BJ (cell line): ENCODE data around the gene SYDE2. TPM values are rescaled to one million over a fixed set of nuclear protein-coding genes. Genes with fewer than 3 reads are reported as not detected.
"Not testable (repeated sequence)": the region's sequence is repeated elsewhere in the genome, so short reads cannot be mapped to it uniquely, and the experiment has no call there.

ENCODE experiments used
- CTCF ChIA-PET: fragments of 350-600 bp; formaldehyde crosslinking; extraction: SDS; loops from one replicate; lab custom pipeline; 2021; ENCODE audit warnings: antibody characterized with exemption, inconsistent platforms; lab: Yijun Ruan, JAX
- POLR2A ChIA-PET: fragments of 300-600 bp; sonication (Branson Sonifier 250); formaldehyde crosslinking; extraction: SDS; loops from one replicate; lab custom pipeline; 2021; ENCODE audit warnings: antibody characterized with exemption; lab: Charles Lee
- DNase-seq: peaks from one replicate; pipeline ENCODE4 v3.0.0-alpha.2; 2011; ENCODE audit warnings: low read depth
- H3K27me3 ChIP-seq: 2 replicates; pipeline ENCODE4 v1.6.0; 2011; ENCODE audit warnings: low read length; ENCODE audit not compliant: control insufficient read depth, insufficient read depth
- H3K36me3 ChIP-seq: 2 replicates; pipeline ENCODE4 v1.5.1; 2011; ENCODE audit warnings: low read length; ENCODE audit not compliant: control insufficient read depth, insufficient read depth
- H3K4me3 ChIP-seq: 2 replicates; pipeline ENCODE4 v1.5.1; 2011; ENCODE audit warnings: low read depth, mild to moderate bottlenecking, control low read depth, low read length
- CTCF ChIP-seq: IDR thresholded peaks from 2 replicates; pipeline ENCODE4 v1.5.1; 2011; ENCODE audit warnings: low read depth, mild to moderate bottlenecking, control low read depth, inconsistent platforms, low read length, moderate library complexity; ENCODE audit not compliant: insufficient read depth
- polyA minus RNA-seq: library from RNA; depleted of rRNA, polyadenylated mRNA; stranded (reverse); fragments of >200 nt; gene quantifications from 2 replicates; pipeline ENCODE4 v1.2.3, GENCODE V29; 2011; rRNA and poly(A)+ RNA removed
- polyA plus RNA-seq: library from polyadenylated mRNA; depleted of rRNA; stranded (reverse); fragments of >200 nt; gene quantifications from 2 replicates; pipeline ENCODE4 v1.2.3, GENCODE V29; 2011; rRNA removed

The SYDE2 gene
- polyA plus RNA-seq: 4.4 and 6.1 TPM in 2 replicates
- polyA minus RNA-seq: 9.0 and 11.8 TPM in 2 replicates

GRCh38 chr1:85200463-85201339 is at the start of gene SYDE2:
Gene SYDE2, minus strand, starts transcription at chr1:85201016. Its CDS starts 20 bp downstream, at chr1:85200996.
- Histone ChIP-seq H3K27me3 (no peaks in the 10 kb centered on the region), H3K36me3 (no peaks in the 10 kb centered on the region), H3K4me3 (peak within 1 kb of the TSS; percentile 64)
- ChIA-PET CTCF (interaction anchor here (1.7 to 3.3 kb wide), 3 partner anchors 44 to 91 kb away, joined by 7 to 15 read pairs (median 13); partner anchors contain the start of gene C1orf52), POLR2A (interaction anchor here (0.6 kb wide), 2 partner anchors 34 to 51 kb away, joined by 3 to 5 read pairs; no protein-coding TSS in a partner anchor)
- no peak for TF ChIP-seq CTCF
- no peak for DNase-seq

- CTCF ChIA-PET: interaction anchor here (3.3 to 15.0 kb wide), 2 partner anchors 139 to 304 kb away, joined by 11 to 271 read pairs; no protein-coding TSS in a partner anchor
- H3K27me3 ChIP-seq, DNase-seq, H3K4me3 ChIP-seq, POLR2A ChIA-PET, H3K36me3 ChIP-seq: not testable (repeated sequence)
These were observed 48.2 kb upstream of the SYDE2 start for GRCh38 chr1:85249042-85249441.

GRCh38 chr1:85245891-85246290 is 45.1 kb upstream of the SYDE2 start:
- CTCF ChIA-PET: interaction anchor here (1.1 to 3.2 kb wide), 3 partner anchors 45 to 136 kb away, joined by 4 to 13 read pairs (median 7); partner anchors contain the start of gene SYDE2
- no peak for DNase-seq

GRCh38 chr1:85245456-85245855 is 44.6 kb upstream of the SYDE2 start:
- Histone ChIP-seq H3K27me3 (no peaks in the 10 kb centered on the region), H3K36me3 (no peaks in the 10 kb centered on the region; the same call in 1 of the 2 replicates), H3K4me3 (no peak overlapping the region)
- ChIA-PET CTCF (interaction anchor here (1.1 to 3.2 kb wide), 4 partner anchors 9 to 136 kb away, joined by 4 to 14 read pairs (median 10); partner anchors contain the start of gene SYDE2), POLR2A (no interaction called here)
- no peak for TF ChIP-seq CTCF
- DNase-seq: no peak

More at GRCh38 chr1:85245891-85246290, 45.1 kb upstream of the SYDE2 start:
- Histone ChIP-seq H3K27me3 (no peaks in the 10 kb centered on the region), H3K36me3 (no peaks in the 10 kb centered on the region; the same call in 1 of the 2 replicates), H3K4me3 (no peak overlapping the region)
- POLR2A ChIA-PET: no interaction called here
- no peak for TF ChIP-seq CTCF

GRCh38 chr1:85244271-85245061 is 43.6 kb upstream of the SYDE2 start:
- TF ChIP-seq CTCF: 0 out of 2 replicates have a peak, but pooled peaks have one; percentile 12
- Histone ChIP-seq H3K27me3 (no peaks in the 10 kb centered on the region), H3K36me3 (no peaks in the 10 kb centered on the region), H3K4me3 (no peak overlapping the region)
- DNase-seq: peak; percentile 65
- ChIA-PET CTCF (interaction anchor here (1.1 to 3.2 kb wide), 5 partner anchors 10 to 300 kb away, joined by 4 to 14 read pairs (median 7); partner anchors contain the start of gene SYDE2), POLR2A (no interaction called here)
